ENCODE data around the gene GPX3.

The GPX3 gene

DNA sequence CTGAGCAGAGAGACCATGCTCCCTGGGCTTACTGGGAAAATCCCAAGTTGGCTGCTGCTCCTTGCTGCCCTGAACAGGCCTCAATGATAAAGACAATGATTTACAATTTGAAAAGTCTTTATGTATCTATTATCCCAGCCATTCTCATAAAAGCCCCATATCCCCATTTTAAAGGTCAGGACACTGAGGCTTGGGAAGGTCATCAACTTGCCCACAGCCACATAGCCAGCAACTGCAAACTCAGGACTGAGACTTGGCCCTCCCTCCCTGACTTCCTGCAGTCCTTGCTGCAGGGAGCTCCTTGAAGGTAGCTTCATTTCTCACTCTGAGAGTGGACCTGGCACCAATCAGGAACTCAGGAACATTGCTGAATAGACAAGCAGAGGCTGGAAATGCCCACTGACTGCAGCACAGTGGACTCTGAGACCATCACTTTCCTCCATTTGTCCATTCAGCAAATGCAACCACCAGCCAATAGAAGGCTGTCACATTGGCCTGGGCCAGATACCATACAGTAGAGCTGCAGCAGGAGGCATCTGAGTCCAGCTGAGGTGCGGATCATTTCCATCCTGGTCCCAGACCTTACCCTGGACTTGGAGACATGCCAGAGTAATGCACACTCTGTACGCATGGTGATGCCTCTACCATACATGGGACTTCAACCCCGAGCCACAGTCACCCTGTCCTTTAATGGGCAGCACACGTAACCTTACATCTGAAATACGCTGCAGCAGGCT, 42.2 kb downstream of the GPX3 start:
- no peak for DNase-seq (ENCODE audit: low read depth)
- no peak overlapping the region for H3K4me3 ChIP-seq (ENCODE audit: low read depth, low read length)
- TF ChIP-seq, protein P1, sequence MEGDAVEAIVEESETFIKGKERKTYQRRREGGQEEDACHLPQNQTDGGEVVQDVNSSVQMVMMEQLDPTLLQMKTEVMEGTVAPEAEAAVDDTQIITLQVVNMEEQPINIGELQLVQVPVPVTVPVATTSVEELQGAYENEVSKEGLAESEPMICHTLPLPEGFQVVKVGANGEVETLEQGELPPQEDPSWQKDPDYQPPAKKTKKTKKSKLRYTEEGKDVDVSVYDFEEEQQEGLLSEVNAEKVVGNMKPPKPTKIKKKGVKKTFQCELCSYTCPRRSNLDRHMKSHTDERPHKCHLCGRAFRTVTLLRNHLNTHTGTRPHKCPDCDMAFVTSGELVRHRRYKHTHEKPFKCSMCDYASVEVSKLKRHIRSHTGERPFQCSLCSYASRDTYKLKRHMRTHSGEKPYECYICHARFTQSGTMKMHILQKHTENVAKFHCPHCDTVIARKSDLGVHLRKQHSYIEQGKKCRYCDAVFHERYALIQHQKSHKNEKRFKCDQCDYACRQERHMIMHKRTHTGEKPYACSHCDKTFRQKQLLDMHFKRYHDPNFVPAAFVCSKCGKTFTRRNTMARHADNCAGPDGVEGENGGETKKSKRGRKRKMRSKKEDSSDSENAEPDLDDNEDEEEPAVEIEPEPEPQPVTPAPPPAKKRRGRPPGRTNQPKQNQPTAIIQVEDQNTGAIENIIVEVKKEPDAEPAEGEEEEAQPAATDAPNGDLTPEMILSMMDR (IDR thresholded peaks at IDR 0.05; ENCODE audit: insufficient read depth, low read depth, low read length, missing control alignments), result no peak

DNA sequence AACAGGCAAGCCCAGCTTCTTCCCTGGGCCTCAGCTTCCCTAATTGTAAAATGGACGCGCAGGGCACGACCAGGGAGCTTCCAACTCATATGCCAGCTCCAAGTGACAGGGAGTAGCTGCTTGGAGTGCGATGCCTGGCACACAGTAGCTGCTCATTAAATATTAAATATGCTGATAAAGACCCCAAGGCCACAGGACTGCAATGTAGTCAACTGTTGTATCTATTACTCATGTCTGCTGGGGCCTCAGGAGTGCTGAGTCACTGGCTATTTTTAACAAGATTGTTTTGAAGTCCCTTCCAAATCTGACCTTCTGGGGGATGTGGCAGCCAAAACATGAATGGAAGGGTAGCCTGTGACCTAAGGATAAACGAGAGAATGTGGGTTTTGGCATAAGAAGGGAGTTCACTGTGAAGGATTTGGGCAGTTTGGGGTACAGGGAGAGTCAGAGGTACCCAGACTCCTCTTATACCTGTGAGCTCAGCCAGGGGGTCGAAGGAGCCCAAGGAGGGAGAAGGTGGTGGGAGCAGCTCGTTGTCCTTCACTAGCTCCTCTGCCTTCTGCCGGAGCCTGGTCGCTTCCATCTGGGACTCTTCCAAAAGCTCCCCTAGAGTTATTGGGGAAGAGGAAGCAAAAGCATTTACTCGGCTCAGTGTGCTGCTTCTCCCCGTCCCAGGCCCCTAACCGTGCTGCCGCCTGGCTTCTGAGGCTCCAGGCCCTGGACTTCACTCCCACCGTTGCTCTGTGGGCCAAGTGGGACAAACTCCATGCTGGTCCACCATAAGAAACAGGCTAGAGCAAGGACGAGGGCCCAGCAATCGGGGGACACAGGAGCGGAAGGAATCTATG, 43.0 kb downstream of the GPX3 start:
- DNase-seq (ENCODE audit: low read depth), result no peak
- TF ChIP-seq, protein P1 (IDR thresholded peaks at IDR 0.05; ENCODE audit: insufficient read depth, low read depth, low read length, missing control alignments), result no peak

DNA sequence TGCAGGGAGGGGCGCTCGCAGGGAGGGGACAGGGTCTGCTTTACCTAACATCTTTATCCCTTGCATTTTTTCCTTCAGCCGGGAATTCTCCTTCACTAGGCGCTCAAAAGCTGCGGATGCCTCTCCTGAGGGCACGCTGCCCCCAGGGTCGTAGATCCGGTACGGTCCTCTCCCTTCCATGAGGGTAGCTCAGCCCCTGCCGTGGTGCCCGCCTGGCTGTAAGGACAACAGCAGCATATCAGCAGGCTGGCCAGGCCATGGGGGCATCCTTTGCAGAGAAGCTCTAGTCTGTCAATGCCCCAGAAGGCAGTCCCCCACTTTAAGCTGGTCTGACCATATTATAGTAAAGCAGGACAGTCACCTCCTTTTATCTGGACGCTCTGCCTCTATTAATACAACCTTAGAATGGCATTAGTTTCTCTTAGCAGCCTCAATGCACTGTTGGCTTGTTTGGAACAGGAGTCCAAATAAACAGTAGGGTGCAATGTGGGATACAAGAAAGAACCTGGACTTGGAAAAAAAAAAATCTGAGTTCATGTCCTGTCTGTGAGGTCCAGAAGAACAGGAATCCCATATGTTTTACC, 44.6 kb downstream of the GPX3 start:
- DNase-seq (ENCODE audit: low read depth), result no peak
- no peak overlapping the region for H3K4me3 ChIP-seq (ENCODE audit: low read depth, low read length)
- TF ChIP-seq, protein P1 (IDR thresholded peaks at IDR 0.05; ENCODE audit: insufficient read depth, low read depth, low read length, missing control alignments), result no peak

More for the DNA sequence above, 43.0 kb downstream of the GPX3 start:
- no peak overlapping the region for H3K4me3 ChIP-seq (ENCODE audit: low read depth, low read length)

DNA sequence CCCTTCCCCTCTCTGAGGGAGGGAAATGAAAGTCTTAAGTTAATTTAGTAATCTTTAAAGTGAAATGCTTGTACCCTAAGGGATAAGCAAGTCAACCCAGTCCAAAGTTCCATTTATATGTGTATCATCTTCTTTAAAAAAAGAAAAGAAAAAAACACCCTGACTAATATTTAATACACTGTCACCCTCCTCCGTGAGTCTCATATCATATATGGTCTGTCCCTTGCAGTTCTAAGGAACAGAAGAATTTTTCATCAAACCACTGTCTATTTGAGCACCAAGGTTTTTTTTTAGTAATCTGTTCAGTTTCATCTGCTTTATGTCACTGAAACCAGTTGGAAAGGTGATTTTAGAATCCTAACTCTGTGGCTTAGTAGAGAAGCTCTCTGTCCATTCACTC, 45.2 kb downstream of the GPX3 start:
- TF ChIP-seq, protein P1 (IDR thresholded peaks at IDR 0.05; ENCODE audit: insufficient read depth, low read depth, low read length, missing control alignments), result no peak
- H3K4me3 ChIP-seq (ENCODE audit: low read depth, low read length), result no peak overlapping the region
- no peak for DNase-seq (ENCODE audit: low read depth)

DNA sequence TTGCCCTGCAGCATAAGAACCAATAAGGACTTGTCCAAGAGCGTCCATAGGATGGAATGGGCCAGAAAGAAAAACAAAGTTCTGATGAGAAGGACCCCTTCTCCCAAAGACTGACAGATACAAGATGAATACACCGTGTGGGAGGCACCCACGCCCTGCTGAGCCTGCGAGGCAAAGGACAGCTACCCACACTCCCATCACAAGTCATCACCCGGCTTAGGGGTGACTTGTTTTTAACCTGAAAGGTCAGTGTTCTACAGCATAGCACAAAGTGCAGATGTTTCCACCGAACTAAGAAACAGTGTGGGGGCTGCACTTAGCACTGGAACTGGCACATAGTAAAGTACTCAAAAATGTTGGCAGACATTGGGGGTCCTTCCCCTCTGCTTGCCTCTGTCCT, 46.5 kb downstream of the GPX3 start:
- no peak overlapping the region for H3K4me3 ChIP-seq (ENCODE audit: low read depth, low read length)

DNA sequence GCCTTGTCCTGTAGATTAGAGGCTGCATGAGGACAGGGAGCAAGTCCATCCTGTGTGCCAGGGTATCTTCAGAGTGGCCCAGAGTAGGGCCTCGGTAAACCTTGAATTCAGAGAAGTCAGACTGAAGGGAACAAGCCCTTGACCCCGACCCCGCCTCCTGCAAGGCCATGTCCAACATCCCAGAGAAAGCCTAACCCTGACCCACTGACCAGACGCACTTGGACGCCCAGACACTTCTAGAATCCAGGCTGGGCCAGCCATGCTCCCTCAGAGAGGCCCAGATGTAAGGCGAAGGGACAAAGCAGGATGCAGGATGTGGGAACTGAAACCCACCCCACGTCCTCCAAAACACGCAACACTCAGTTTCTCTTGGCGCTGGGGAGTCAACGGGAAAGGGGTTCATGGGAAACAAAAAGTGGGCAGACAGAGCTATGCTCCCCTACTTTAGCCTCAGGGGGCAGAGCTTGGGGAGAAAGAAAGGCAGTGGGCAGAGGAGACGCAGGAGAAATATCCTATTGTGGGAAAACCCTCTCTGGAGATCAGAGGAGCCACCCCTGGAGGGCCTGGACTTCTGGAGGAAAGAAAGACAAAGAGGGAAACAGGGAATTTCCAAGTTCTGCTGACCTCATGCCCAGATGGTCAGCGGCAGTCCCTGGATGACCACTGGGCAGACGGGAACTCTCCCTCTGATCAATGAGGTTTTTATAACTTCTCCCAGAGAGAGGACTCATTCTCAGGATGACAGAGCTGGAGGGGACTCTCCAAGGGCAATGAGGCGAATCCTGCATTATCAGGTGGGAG, 47.4 kb downstream of the GPX3 start:
- TF ChIP-seq, protein P1 (IDR thresholded peaks at IDR 0.05; ENCODE audit: insufficient read depth, low read depth, low read length, missing control alignments), result no peak
- no peak for DNase-seq (ENCODE audit: low read depth)
- peak overlapping the region; percentile 17 for H3K4me3 ChIP-seq (ENCODE audit: low read depth, low read length)

More for the DNA sequence above, 46.5 kb downstream of the GPX3 start:
- TF ChIP-seq, protein P1 (IDR thresholded peaks at IDR 0.05; ENCODE audit: insufficient read depth, low read depth, low read length, missing control alignments), result no peak
- DNase-seq (ENCODE audit: low read depth), result no peak
